Colonic mucosa (tissue), 4 donors: ENCODE results near the gene TMC5. TPM values are rescaled to one million over a fixed set of nuclear protein-coding genes. Genes with fewer than 3 reads are reported as not detected.
A peak's percentile ranks its signal among the peaks of the same experiment; 100 is the strongest.

Source experiments
- DNase-seq: peaks from one replicate; pipeline ENCODE4 v3.0.0-alpha.2; 2020
- H3K27ac ChIP-seq: fragments of 200-600 bp; one replicate; pipeline ENCODE4 v1.8.0; 2021
- H3K27me3 ChIP-seq: fragments of 200-600 bp; one replicate; pipeline ENCODE4 v1.8.0; 2021
- H3K36me3 ChIP-seq: fragments of 200-600 bp; one replicate; pipeline ENCODE4 v1.8.0; 2021
- H3K4me1 ChIP-seq: fragments of 200-600 bp; one replicate; pipeline ENCODE4 v1.8.0; 2021; ENCODE audit warnings: mild to moderate bottlenecking
- H3K4me3 ChIP-seq: fragments of 200-600 bp; one replicate; pipeline ENCODE4 v1.8.0; 2021
- H3K9ac ChIP-seq, 2 donors: one replicate each; pipeline ENCODE4 v1.7.0; 2013; ENCODE audit warnings: control low read depth in 2 of 2, low read depth in 2 of 2, low read length in 2 of 2
- H3K9me3 ChIP-seq: fragments of 200-600 bp; one replicate; pipeline ENCODE4 v1.8.0; 2021
- CTCF ChIP-seq: fragments of 200-600 bp; IDR thresholded peaks from one replicate; pipeline ENCODE4 v1.8.0; 2022; ENCODE audit warnings: antibody characterized with exemption, mild to moderate bottlenecking
- intact Hi-C: fragments of 100-400 bp; cut with DNase I; formaldehyde crosslinking; loops from one replicate; pipeline ENCODE4 v1.14.1; 2022
- total RNA-seq, 2 donors: library from RNA; stranded (reverse); fragmentation: NEBNext Ultra II Directional in 1 of 2; extraction: Animal tissue kit (Norgen Biotek cat#: 25700) in 1 of 2; gene quantifications; one replicate each; pipeline ENCODE4 v1.2.1, GENCODE V29; 2021
- donor health status: healthy.
- donor health status: DM: no; HTN: no; CAD: no.
- donor health status: DM: no; HTN: no; CAD: no.

TMC5 gene
- total RNA-seq, 2 donors from 2014 or later, result 54.5 to 113 TPM

GRCh38 chr16:19415461-19415860 lies 2.2 kb upstream of the TMC5 start:
- Histone ChIP-seq H3K4me3 (no peak overlapping the region), H3K27me3 (peaks cover 5% of the 10 kb centered on the region), H3K9ac (peak overlapping the region in 1 of 2 donors; percentile 58), H3K36me3 (no peaks in the 10 kb centered on the region), H3K27ac (peak overlapping the region; percentile 76), H3K4me1 (no peaks in the 10 kb centered on the region), H3K9me3 (no peaks in the 10 kb centered on the region)
- no peak for TF ChIP-seq CTCF
- DNase-seq, result peak; percentile 83
- intact Hi-C loops, result no loop called here

GRCh38 chr16:19415918-19416317 lies 1.8 kb upstream of the TMC5 start:
- H3K27me3 ChIP-seq, result peaks cover under 1% of the 10 kb centered on the region
- no peaks in the 10 kb centered on the region for H3K4me1 ChIP-seq
- intact Hi-C loops, result no loop called here
- no peaks in the 10 kb centered on the region for H3K9me3 ChIP-seq
- H3K36me3 ChIP-seq, result no peaks in the 10 kb centered on the region
- H3K27ac ChIP-seq, result peak overlapping the region; percentile 76
- no peak for TF ChIP-seq CTCF
- DNase-seq, result no peak
- H3K9ac ChIP-seq, result no peak overlapping the region
- H3K4me3 ChIP-seq, result no peak overlapping the region

GRCh38 chr16:19418200-19418599 lies 517 bp downstream of the TMC5 start:
- Histone ChIP-seq H3K36me3 (no peaks in the 10 kb centered on the region), H3K9ac (peak overlapping the region; percentile 66 to 69), H3K4me1 (no peaks in the 10 kb centered on the region), H3K27ac (peak overlapping the region; percentile 80), H3K4me3 (peak overlapping the region; percentile 32), H3K27me3 (no peaks in the 10 kb centered on the region), H3K9me3 (no peaks in the 10 kb centered on the region)
- DNase-seq, result no peak
- TF ChIP-seq CTCF, result no peak
- intact Hi-C loops, result no loop called here

GRCh38 chr16:19419698-19420075 lies 2.0 kb downstream of the TMC5 start:
- intact Hi-C loops, result no loop called here
- no peaks in the 10 kb centered on the region for H3K36me3 ChIP-seq
- H3K9me3 ChIP-seq, result no peaks in the 10 kb centered on the region
- peak overlapping the region; percentile 32 for H3K4me3 ChIP-seq
- no peaks in the 10 kb centered on the region for H3K4me1 ChIP-seq
- TF ChIP-seq CTCF, result no peak
- no peak overlapping the region for H3K9ac ChIP-seq
- H3K27me3 ChIP-seq, result no peaks in the 10 kb centered on the region
- DNase-seq, result no peak
- H3K27ac ChIP-seq, result no peak overlapping the region

GRCh38 chr16:19424478-19424877 lies 6.8 kb downstream of the TMC5 start:
- Histone ChIP-seq H3K4me1 (no peaks in the 10 kb centered on the region), H3K27me3 (no peaks in the 10 kb centered on the region), H3K36me3 (no peaks in the 10 kb centered on the region), H3K9ac (no peak overlapping the region), H3K9me3 (no peaks in the 10 kb centered on the region), H3K27ac (peak overlapping the region; percentile 24), H3K4me3 (no peak overlapping the region)
- no peak for TF ChIP-seq CTCF
- intact Hi-C loops, result no loop called here
- no peak for DNase-seq

- no peaks in the 10 kb centered on the region for H3K9me3 ChIP-seq
- no peaks in the 10 kb centered on the region for H3K4me1 ChIP-seq
- DNase-seq, result no peak
- no peak for TF ChIP-seq CTCF
- H3K27me3 ChIP-seq, result no peaks in the 10 kb centered on the region
- intact Hi-C loops, result no loop called here
- no peaks in the 10 kb centered on the region for H3K36me3 ChIP-seq
- H3K27ac ChIP-seq, result peak overlapping the region; percentile 86
- H3K9ac ChIP-seq, result no peak overlapping the region
- no peak overlapping the region for H3K4me3 ChIP-seq
Observed at GRCh38 chr16:19430345-19430744, 12.7 kb downstream of the TMC5 start.
